GM19372 (cell line): ENCODE data around the gene SCGB2B2.
"Not testable (repeated sequence)": the region's sequence is repeated elsewhere in the genome, so short reads cannot be mapped to it uniquely, and the experiment has no call there.

Experiments used
- ATAC-seq: cut with Tn5 transposase; IDR thresholded peaks from one replicate; pipeline ENCODE4 v1.9.1; 2021; ENCODE audit warnings: mild to moderate bottlenecking, low read depth, moderate library complexity; ENCODE audit not compliant: unreplicated experiment

The SCGB2B2 gene

GRCh38 chr19:34671972-34672371, 5.0 kb downstream of the SCGB2B2 start:
- no peak for ATAC-seq

DNA sequence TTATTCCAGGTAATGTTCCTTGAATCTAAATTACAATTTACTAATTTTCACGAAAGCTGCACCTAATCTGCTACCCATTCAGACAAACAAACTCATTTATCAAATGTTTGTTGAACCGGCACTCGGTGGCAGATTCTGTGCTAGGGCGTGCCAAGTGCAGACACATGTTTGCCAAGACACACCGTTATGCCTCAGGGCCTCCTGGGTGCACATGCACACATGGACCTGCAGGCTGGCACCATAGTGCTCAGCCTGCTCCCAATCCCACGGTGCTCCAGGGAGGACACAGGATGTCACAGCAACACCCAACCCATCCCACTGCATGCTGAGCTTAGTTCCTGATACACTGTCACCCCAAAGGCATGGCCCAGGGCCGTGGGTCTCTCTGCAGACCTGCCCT, 7.7 kb downstream of the SCGB2B2 start:
- ATAC-seq, result no peak

DNA sequence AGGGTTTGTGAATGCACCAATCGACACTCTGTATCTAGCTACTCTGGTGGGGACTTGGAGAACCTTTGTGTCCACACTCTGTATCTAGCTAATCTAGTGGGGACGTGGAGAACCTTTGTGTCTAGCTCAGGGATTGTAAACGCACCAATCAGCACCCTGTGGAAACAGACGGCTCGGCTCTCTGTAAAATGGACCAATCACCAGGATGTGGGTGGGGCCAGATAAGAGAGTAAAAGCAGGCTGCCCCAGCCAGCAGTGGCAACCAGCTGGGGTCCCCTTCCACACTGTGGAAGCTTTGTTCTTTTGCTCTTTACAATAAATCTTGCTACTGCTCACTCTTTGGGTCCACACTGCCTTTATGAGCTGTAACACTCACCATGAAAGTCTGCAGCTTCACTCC, 8.3 kb downstream of the SCGB2B2 start:
- ATAC-seq, result not testable (repeated sequence)

DNA sequence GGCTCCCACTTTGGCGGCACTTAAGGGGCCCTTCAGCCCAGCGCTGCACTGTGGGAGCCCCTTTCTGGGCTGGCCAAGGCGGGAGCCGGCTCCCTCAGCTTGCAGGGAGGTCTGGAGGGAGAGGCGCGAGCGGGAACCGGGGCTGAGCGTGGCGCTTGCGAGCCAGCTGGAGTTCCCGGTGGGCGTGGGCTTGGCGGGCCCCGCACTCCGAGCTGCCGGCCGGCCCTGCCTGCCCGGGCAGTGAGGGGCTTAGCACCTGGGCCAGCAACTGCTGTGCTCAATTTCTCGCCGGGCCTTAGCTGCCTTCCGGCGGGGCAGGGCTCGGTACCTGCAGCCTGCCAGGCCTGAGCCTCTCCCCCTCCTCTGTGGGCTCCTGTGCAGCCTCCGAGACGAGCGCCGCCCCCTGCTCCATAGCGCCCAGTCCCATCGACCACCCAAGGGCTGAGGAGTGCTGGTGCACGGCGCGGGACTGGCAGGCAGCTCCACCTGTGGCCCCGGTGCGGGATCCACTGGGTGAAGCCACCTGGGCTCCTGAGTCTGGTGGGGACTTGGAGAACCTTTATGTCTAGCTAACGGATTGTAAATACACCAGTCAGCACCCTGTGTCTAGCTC, 8.8 kb downstream of the SCGB2B2 start:
- ATAC-seq, result not testable (repeated sequence)

DNA sequence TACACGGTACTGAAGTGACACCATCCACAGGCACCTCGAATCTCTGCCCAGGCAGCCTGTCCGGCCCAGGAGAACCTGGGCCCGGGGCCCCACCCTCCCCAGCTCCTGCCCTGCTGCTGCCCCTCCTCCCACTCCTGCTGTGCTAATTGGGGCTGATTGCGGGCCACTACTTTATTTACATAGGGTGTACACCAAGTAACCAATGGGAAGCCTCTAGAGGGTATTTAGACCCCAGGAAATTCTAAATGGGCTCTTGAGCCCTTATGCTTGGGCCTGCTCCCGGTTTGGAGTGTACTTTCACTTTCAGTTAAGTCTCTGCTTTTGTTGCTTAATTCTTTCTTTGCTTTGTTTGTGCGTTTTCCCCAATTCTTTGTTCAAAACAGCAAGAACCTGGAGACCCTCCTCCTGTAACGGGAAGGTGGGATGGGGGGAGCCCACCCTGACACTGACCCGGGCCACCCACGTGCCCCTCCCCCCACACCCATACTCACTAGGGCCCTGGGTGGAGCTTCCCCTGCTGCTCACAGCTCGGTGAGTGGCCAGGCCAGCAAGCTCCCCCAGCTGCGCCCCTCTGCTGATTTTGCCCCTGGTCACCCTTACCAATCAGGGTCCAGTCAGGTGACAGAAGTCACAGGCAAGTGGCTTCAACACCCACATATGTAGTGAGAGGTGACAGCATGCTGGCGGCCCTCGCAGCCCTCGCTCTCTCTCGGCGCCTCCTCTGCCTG, 9.4 kb downstream of the SCGB2B2 start:
- no peak for ATAC-seq

DNA sequence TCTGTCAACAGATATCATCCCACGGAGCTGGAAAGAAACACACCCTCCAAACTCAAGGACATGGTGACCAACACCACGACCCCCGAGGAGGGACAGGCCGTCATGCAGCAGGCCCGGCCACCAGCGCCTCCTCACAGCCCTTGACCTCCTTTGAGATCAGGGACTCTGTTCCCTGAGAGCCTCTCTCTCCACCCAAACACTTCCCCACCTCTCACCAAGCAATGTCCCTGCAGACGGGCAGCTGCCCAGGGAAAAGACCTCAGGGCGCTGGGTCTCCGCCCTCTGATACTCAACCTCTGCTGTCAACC, 10.0 kb downstream of the SCGB2B2 start:
- ATAC-seq, result no peak

- no peak for ATAC-seq
Measured at GRCh38 chr19:34666200-34666957, 10.6 kb downstream of the SCGB2B2 start.

DNA sequence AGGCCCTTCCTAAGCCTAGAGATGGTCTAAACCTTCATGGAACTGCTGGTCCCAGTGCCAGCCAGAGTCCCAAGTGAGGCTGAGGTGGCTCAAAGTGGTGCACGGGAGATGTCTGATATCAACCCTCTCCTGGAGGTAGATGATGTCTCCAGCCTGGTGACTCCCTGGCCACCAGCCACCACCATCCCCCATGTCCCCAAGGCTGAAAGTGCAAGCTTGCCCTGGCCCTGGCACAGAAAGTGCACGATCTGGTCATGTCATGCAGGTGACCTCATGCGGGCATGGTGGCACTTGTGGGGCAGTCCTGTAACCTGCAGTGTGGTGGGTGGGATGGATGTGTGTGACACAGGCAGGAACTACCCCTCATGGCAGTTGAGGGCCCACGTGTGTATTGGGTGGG, 11.7 kb downstream of the SCGB2B2 start:
- not testable (repeated sequence) for ATAC-seq

DNA sequence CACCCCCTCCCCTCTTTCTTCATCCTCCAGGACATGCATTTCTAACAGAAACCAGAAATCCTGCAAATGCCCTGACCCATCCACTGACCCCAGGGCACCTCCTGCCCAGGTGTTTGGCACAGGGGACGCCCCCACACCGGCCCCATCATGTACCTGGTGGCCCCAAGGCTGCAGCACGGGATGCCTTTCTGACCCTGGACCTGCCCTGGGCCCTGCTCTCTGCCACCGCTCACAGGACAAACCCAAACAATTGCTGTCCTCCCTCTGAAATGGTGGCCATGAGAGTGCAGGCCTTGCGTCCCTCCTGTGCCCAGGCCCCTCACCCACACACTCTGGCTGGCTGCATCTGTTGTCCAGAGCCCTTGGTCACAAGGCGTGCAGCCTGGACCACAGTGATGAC, 12.1 kb downstream of the SCGB2B2 start:
- no peak for ATAC-seq

DNA sequence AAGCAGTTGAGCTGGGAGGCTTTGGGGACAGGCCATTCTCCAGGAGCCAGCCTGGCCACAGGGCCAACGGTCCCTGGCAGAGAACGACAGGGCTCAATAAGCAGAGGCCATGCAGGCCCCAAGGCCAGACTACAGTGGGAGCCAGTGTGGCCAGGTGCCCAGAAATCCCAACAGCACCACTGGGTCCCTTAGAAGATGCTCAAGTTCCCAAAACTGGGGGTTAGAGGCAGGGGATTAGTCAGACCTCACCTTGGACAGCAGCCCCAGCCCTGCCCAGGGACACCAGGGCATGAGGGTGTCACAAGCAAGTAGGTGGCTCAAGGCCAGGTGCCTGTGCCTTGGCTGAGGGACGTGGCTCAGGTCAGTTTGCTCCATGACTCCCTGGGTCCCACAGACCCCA, 12.8 kb downstream of the SCGB2B2 start:
- no peak for ATAC-seq

DNA sequence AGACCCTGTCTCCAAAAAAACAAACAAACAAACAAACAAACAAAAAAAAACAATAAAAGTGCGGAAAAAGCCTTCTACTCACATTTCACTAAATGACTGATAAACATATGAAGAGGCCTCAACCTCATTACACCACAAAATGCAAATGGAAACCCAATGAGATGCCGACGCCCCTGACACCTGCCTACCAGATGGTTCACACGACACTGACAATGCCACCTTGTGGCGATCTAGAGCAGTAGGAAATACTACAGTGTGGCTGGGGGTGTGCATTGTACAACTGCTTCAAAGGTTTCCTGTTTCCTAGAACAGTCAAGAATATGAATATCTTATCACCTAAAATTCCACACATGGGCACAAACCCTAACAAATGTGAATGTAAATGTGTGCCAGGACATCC, 14.0 kb downstream of the SCGB2B2 start:
- ATAC-seq, result no peak

- no peak for ATAC-seq
Measured at GRCh38 chr19:34661357-34661756, 15.6 kb downstream of the SCGB2B2 start.

DNA sequence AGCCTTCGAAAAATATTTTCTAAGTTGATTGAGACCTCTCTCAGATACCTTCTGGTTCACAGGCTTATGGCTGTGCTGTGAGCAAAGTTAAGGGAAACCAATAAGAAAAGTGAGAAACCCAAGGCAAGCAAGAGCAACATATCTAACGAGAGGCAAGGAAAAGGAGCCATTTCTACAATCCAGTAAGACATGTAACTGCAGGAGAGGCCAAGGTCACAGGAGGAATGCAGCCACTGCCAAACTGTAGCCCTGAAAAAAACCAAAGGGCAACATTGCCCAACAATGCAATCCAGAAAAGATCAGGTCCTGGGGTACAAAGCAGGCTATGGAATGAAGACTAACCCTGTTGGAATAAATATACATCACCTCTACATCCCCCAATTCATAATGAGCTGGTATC, 21.3 kb downstream of the SCGB2B2 start:
- no peak for ATAC-seq

- no peak for ATAC-seq
Measured at GRCh38 chr19:34654796-34655195, 22.2 kb downstream of the SCGB2B2 start.

GRCh38 chr19:34651747-34652146, 25.2 kb downstream of the SCGB2B2 start:
- ATAC-seq, result no peak

DNA sequence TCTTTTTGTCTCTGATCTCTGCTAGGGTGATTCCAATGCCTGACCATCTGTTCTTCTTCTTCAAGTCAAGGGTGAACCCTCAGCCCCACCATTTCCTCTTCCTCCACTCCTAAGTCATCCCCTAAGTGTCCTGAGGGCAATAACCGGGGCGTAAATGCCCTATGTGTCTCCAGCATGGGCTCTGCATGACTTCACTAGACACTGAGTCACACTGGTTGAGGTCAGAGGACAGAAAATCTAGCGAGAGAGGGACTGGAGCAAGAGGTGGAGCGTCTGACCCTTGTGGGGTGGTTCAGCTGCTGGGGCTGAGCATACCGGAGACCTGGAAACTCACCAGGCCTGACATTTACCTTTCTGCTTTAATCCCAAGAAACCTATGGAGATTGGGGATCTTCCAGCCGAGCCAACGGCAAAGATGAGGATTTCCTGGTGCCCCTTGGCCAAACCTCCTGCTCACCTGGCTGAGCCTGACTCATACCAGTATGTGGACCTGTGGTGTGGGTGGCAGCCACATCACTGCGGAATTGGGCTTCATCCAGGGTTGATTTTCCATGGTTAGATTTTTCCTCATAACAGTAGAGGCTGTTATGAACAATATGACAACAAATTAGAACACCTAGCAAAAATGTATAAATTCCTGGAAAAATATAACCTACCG, 26.9 kb downstream of the SCGB2B2 start:
- ATAC-seq, result no peak

DNA sequence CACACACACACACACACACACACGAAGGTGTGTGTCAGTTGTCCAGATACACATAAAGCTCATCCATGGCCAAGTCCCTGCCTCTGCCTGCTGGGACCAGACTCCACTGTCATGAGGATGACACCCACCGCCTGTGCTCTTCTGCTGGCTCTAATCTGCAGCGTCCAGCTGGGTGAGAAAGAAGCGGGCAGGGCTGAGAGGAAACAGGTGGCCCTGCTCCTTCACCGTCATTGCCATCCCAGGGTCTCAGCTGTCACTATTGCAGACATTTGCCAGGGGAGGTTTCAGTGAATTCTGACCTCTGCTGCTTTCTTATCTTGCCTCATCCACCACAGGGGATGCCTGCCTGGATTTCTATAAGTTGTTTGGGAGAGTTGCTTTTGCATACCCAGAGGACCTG, 31.4 kb downstream of the SCGB2B2 start:
- ATAC-seq, result no peak

DNA sequence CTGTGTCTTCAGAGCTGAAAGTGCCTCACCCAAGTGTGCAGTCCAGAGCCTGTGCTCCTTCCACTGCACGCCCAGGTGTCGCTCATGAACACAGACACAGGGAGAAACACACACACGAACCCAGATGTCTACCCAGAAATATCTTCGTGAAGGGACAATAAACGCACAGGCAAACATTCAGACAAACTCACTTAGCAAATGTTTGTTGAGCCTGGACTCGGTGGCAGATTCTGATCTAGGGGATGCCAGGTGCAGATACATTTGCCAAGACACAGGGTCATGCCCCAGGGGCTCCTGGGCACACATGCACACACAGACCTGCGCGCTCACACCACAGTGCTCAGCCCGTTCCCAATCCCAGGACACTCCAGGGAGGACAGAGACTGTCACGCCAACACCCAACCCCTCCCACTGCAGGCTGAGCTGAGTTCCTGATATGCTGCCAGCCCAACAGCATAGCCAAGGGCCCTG, 31.9 kb downstream of the SCGB2B2 start:
- no peak for ATAC-seq

GRCh38 chr19:34642241-34642640, 34.7 kb downstream of the SCGB2B2 start:
- no peak for ATAC-seq

DNA sequence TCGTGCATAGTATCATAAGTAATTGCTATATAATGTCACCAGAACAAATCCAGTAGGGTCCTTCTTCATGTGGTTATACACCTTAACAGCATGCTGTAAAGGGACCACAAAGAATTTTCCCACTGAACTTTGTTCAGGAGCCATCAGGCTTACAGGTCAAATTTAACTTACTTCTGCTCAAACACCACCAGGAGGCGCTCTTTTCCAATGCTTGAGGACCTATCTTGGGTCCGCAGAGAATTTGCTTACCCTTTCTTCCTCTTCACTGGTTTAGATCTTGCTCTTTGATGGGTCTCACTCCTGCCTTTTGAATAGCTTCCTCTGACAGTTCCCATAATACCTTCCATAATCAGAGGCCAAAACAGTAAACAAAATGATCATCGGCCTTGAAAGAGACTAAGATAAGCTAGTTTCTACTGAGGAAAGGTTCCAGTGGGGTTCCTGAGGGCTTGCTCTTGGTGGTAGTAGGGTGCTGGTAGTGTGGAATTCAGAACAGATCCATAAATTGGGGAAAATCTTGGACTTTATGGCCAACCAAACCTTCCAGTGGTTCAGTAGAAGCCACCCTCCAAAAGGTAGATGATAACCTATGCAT, 37.4 kb downstream of the SCGB2B2 start:
- ATAC-seq, result no peak

- no peak for ATAC-seq
Measured at GRCh38 chr19:34633802-34634201, 43.2 kb downstream of the SCGB2B2 start.
